B cell (primary cell): Measurements from ENCODE around the gene RGL1. TPM values are rescaled to one million over a fixed set of nuclear protein-coding genes. Genes with fewer than 3 reads are reported as not detected.

Experiments used
- ATAC-seq: fragments of 200-7000 bp; cut with Tn5 transposase; one replicate; pipeline ENCODE4 v1.10.0; 2021; ENCODE audit warnings: low read depth, mild to moderate bottlenecking, moderate number of reproducible peaks, moderate library complexity
- CTCF ChIA-PET: fragments of 350-600 bp; sonication (Branson Sonifier 250); formaldehyde crosslinking; loops from one replicate; lab custom pipeline; 2021; ENCODE audit warnings: antibody characterized with exemption, inconsistent platforms; lab: Charles Lee
- POLR2A ChIA-PET: fragments of 350-600 bp; sonication (Branson Sonifier 250); formaldehyde crosslinking; loops from one replicate; lab custom pipeline; 2021; ENCODE audit warnings: antibody characterized with exemption; lab: Charles Lee
- DNase-seq: peaks from one replicate; pipeline ENCODE4 v3.0.0; 2013
- H2AFZ ChIP-seq: 2 replicates; pipeline ENCODE4 v1.6.1; 2012; ENCODE audit warnings: mild to moderate bottlenecking, low read depth, low read length; ENCODE audit not compliant: insufficient read depth, poor library complexity, severe bottlenecking
- H3K27ac ChIP-seq, 2 donors: 1 replicate in 1 of 2; 2 replicates in 1 of 2; pipeline ENCODE4 v1.5.1; 2012 to 2013; ENCODE audit warnings: low read length in 2 of 2, mild to moderate bottlenecking in 2 of 2, moderate library complexity in 1 of 2
- H3K27me3 ChIP-seq, 4 experiments: fragments of 200-600 bp in 1 of 4; sonication (generic) in 1 of 4; replicated peaks in 1 of 4; 1 replicate in 2 of 4; 2 replicates in 2 of 4; pipeline versions ENCODE4 v1.6.1 to v1.7.0; 2013 to 2016; ENCODE audit warnings: low read length in 3 of 4, mild to moderate bottlenecking in 2 of 4, mixed read lengths in 1 of 4, moderate library complexity in 1 of 4; ENCODE audit not compliant: insufficient read depth in 4 of 4, control insufficient read depth in 3 of 4; ENCODE audit errors: control extremely low read depth in 1 of 4
- H3K36me3 ChIP-seq, 2 experiments: replicated peaks in 1 of 2; 1 replicate in 1 of 2; 2 replicates in 1 of 2; pipeline versions ENCODE4 v1.6.1 to v1.7.1; 2013; ENCODE audit warnings: low read length in 1 of 2; ENCODE audit not compliant: insufficient read depth in 2 of 2, control insufficient read depth in 1 of 2; ENCODE audit errors: control extremely low read depth in 1 of 2, extremely low read depth in 1 of 2
- H3K4me1 ChIP-seq, 2 donors: fragments of 200-600 bp in 1 of 2; sonication (generic) in 1 of 2; 1 replicate in 1 of 2; 2 replicates in 1 of 2; pipeline versions ENCODE4 v1.5.1 to v1.6.1; 2013 to 2017; ENCODE audit warnings: low read length in 2 of 2; ENCODE audit not compliant: control insufficient read depth in 2 of 2, insufficient read depth in 2 of 2
- H3K4me2 ChIP-seq: replicated peaks from 2 replicates; pipeline ENCODE3; 2012; ENCODE audit warnings: mild to moderate bottlenecking, low read depth, low read length; ENCODE audit not compliant: poor library complexity, severe bottlenecking
- H3K4me3 ChIP-seq, 5 experiments: fragments of 200-600 bp in 1 of 5; sonication (generic) in 1 of 5; 1 replicate in 3 of 5; 2 replicates in 2 of 5; pipeline versions ENCODE4 v1.5.1 to v1.7.0; 2011 to 2016; ENCODE audit warnings: low read length in 4 of 5, mild to moderate bottlenecking in 4 of 5, low read depth in 2 of 5, control low read depth in 1 of 5, moderate library complexity in 1 of 5; ENCODE audit not compliant: insufficient read depth in 1 of 5; ENCODE audit errors: control extremely low read depth in 1 of 5, extremely low read depth in 1 of 5
- H3K79me2 ChIP-seq: fragments of 200-600 bp; sonication (generic); one replicate; pipeline ENCODE4 v1.6.0; 2016; ENCODE audit warnings: low read length; ENCODE audit not compliant: control insufficient read depth, insufficient read depth
- H3K9ac ChIP-seq: fragments of 200-600 bp; sonication (generic); 2 replicates; pipeline ENCODE4 v1.6.1; 2017; ENCODE audit warnings: mild to moderate bottlenecking, low read length, moderate library complexity
- H3K9me3 ChIP-seq, 3 donors: one replicate each; pipeline versions ENCODE4 v1.6.1 to v1.7.1; 2013; ENCODE audit warnings: low read length in 2 of 3; ENCODE audit not compliant: control insufficient read depth in 2 of 3, insufficient read depth in 1 of 3; ENCODE audit errors: control extremely low read depth in 1 of 3
- H4K20me1 ChIP-seq: 2 replicates; pipeline ENCODE4 v1.6.0; 2012; ENCODE audit warnings: mild to moderate bottlenecking, low read length; ENCODE audit not compliant: insufficient read depth, control insufficient read depth, poor library complexity, severe bottlenecking
- H3K27ac Mint-ChIP-seq: one replicate; pipeline ENCODE4 v1.8.0; 2021; ENCODE audit warnings: mixed read lengths
- H3K27me3 Mint-ChIP-seq: one replicate; pipeline ENCODE4 v1.8.0; 2021; ENCODE audit warnings: mixed read lengths
- H3K4me1 Mint-ChIP-seq: one replicate; pipeline ENCODE4 v1.8.0; 2021; ENCODE audit warnings: mixed read lengths
- H3K4me3 Mint-ChIP-seq: one replicate; pipeline ENCODE4 v1.8.0; 2021; ENCODE audit warnings: mixed read lengths
- H3K9me3 Mint-ChIP-seq: one replicate; pipeline ENCODE4 v1.8.0; 2022; ENCODE audit warnings: mixed read lengths; ENCODE audit not compliant: insufficient read depth
- EZH2 ChIP-seq: IDR thresholded peaks from 2 replicates; pipeline ENCODE4 v1.6.1; 2012; ENCODE audit warnings: borderline replicate concordance, low read depth, mild to moderate bottlenecking, moderate library complexity, low read length; ENCODE audit not compliant: insufficient read depth, poor library complexity, severe bottlenecking
- WGBS: methylation state at CpG from one replicate; pipeline ENCODE4 v1.1.5; 2013; ENCODE audit warnings: missing lambda C conversion rate; ENCODE audit not compliant: insufficient coverage; 5-methylcytosine and 5-hydroxymethylcytosine counted together
- intact Hi-C: fragments of 100-400 bp; cut with micrococcal nuclease; formaldehyde crosslinking; loops from one replicate; pipeline ENCODE4 v1.10.0; 2022
- polyA plus RNA-seq: library from polyadenylated mRNA; depleted of rRNA; stranded (reverse); fragments of >200 nt; gene quantifications from 2 replicates; pipeline ENCODE4 v1.2.3, GENCODE V29; 2012
- total RNA-seq, 2 donors: library from RNA; stranded (reverse); fragments of 120-200 nt in 1 of 2; gene quantifications; 1 replicate in 1 of 2; 2 replicates in 1 of 2; pipeline versions ENCODE4 v1.2.3 to v1.2.4, GENCODE V29; 2013 to 2022
- TF ChIP-seq, protein P1 (sequence below): fragments of 200-600 bp; IDR thresholded peaks from one replicate; pipeline ENCODE4 v1.8.0; 2022; ENCODE audit warnings: antibody characterized with exemption, mild to moderate bottlenecking

RGL1 gene
- total and polyA plus RNA-seq, 2 donors (not counting 1 experiment from before 2014, with no cell fraction given), result 0.09 to 1.1 TPM

DNA sequence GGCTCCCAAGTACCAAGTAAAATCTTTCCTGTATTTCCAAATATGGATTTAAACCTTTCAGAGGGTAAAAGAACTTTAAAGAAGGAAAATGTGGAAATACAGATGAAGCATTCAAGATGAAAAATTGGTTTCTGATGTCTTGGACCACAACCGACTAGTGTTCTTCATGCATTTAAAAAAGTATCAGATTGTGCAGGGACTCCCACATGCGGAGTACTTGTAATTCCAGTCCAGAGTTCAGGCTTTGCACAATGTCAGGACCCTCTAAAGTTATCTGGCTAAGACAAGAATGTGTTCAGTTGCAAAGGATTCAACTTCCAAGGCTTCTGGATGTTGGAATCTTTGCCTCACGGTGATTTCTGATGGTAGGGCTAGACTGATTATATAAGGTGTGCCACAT lies 66.7 kb downstream of the RGL1 start:
- Histone ChIP-seq H3K27me3 (no peaks in the 10 kb centered on the region), H3K4me2 (no peak overlapping the region), H2AFZ (no peak overlapping the region), H3K4me1 (no peaks in the 10 kb centered on the region), H3K36me3 (no peaks in the 10 kb centered on the region), H3K27ac (no peak overlapping the region), H3K79me2 (no peaks in the 10 kb centered on the region), H3K4me3 (no peak overlapping the region), H4K20me1 (no peaks in the 10 kb centered on the region), H3K9me3 (no peaks in the 10 kb centered on the region), H3K9ac (no peak overlapping the region)
- POLR2A ChIA-PET, result no interaction called here
- H3K4me3 Mint-ChIP-seq, result no peak overlapping the region
- whole genome bisulfite sequencing, result 100% methylated on average over 2 of the region's 3 CpGs
- no peak overlapping the region for H3K27ac Mint-ChIP-seq
- TF ChIP-seq EZH2, result no peak
- TF ChIP-seq, protein P1, sequence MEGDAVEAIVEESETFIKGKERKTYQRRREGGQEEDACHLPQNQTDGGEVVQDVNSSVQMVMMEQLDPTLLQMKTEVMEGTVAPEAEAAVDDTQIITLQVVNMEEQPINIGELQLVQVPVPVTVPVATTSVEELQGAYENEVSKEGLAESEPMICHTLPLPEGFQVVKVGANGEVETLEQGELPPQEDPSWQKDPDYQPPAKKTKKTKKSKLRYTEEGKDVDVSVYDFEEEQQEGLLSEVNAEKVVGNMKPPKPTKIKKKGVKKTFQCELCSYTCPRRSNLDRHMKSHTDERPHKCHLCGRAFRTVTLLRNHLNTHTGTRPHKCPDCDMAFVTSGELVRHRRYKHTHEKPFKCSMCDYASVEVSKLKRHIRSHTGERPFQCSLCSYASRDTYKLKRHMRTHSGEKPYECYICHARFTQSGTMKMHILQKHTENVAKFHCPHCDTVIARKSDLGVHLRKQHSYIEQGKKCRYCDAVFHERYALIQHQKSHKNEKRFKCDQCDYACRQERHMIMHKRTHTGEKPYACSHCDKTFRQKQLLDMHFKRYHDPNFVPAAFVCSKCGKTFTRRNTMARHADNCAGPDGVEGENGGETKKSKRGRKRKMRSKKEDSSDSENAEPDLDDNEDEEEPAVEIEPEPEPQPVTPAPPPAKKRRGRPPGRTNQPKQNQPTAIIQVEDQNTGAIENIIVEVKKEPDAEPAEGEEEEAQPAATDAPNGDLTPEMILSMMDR, result no peak
- H3K27me3 Mint-ChIP-seq, result peaks cover 8% of the 10 kb centered on the region
- DNase-seq (no peak), ATAC-seq (no peak)
- CTCF ChIA-PET, result no interaction called here
- no peaks in the 10 kb centered on the region for H3K9me3 Mint-ChIP-seq
- no peaks in the 10 kb centered on the region for H3K4me1 Mint-ChIP-seq
- intact Hi-C loops, result no loop called here

DNA sequence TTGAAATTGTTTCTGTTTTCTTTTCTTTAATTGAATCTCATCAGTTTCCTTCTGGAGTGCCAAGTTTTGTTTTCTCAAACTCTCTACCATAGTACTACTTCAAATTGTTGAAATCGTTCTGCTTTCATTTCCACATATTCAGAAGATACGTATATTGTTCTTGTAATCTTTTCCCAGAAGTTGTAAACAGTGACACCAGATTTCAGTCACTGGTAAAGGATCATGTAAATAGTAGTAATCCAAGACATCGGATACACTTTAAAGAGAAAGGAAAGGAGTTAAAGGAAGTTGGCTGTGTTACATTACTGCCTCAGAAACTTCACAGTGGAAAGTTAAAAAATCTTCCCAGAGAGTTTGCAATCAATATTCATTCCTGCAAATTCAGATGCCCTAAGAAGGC lies 67.5 kb downstream of the RGL1 start:
- POLR2A ChIA-PET, result no interaction called here
- Histone ChIP-seq H3K4me1 (no peaks in the 10 kb centered on the region), H3K27me3 (no peaks in the 10 kb centered on the region), H3K9me3 (no peaks in the 10 kb centered on the region), H4K20me1 (no peaks in the 10 kb centered on the region), H3K79me2 (no peaks in the 10 kb centered on the region), H3K4me3 (no peak overlapping the region), H2AFZ (no peak overlapping the region), H3K27ac (no peak overlapping the region), H3K4me2 (no peak overlapping the region), H3K9ac (no peak overlapping the region), H3K36me3 (no peaks in the 10 kb centered on the region)
- intact Hi-C loops, result no loop called here
- peaks cover 8% of the 10 kb centered on the region for H3K27me3 Mint-ChIP-seq
- no CpG with 5 or more reads among the region's 3 CpGs for WGBS
- CTCF ChIA-PET, result no interaction called here
- no peaks in the 10 kb centered on the region for H3K9me3 Mint-ChIP-seq
- H3K4me3 Mint-ChIP-seq, result no peak overlapping the region
- ATAC-seq (no peak), DNase-seq (no peak)
- no peaks in the 10 kb centered on the region for H3K4me1 Mint-ChIP-seq
- TF ChIP-seq EZH2, result no peak
- TF ChIP-seq, protein P1, result no peak
- no peak overlapping the region for H3K27ac Mint-ChIP-seq
